ENCODE data around the gene COG8. TPM values are rescaled to one million over a fixed set of nuclear protein-coding genes. Genes with fewer than 3 reads are reported as not detected.
A peak's percentile ranks its signal among the peaks of the same experiment; 100 is the strongest.

COG8 gene
- total and polyA plus RNA-seq, 9 of the 15 experiments (the other 6 are each of a cell fraction or from before 2014, with no cell fraction given), result 3.7 to 42.6 (median 30.1) TPM

DNA sequence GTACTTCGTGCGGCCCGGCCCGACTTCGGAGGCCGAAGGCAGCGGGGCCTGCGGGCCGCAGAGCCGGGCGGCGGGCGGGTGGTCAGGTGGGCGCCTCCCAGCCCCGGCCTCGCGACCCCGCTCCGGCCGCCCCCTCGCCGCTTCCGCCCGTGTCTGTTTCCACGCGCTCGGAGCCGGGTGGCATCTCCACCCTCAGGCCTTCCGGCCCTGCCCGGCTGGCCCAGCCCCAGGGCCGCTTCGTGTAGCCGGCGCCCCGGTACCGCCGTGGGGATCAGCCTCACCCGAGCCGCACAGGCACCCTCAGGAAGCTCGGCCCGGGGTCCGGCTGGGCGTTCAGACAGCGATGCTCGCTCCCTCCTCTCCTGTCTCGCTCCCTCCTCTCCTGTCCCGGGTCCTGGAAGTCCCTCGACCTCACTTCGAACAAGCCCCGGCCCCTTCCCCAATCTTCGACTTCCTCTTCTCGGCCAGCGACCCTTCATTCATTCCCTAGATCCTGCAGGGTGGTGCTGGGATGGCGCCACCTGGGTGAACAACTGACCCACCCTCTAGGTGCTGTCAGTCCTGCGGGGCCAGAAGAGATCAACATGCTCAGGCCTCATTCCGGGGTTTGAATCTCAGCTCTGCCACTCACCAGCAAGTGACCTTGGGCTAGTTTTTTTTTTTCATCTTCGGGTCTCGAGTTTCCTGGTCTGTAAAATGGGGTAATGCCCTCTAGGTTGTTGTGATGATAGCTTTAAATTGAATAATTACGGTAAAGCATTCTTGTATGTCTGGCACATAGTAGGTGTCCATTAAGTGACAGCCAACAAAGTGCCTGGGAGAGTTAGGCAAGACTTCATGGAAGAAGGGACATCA, 27.6 kb downstream of the COG8 start (continued):
- TF ChIP-seq FOXK2 (conservative IDR thresholded peaks at IDR 0.05 in 1 of 2, IDR thresholded peaks at IDR 0.05 in 1 of 2; ENCODE audit: low read depth in 2 of 2), result peak; percentile 35 to 53; a peak in 1 of 4 replicates
- no peak for TF ChIP-seq NR4A1 (CRISPR knock-in tag; IDR thresholded peaks at IDR 0.05)
- no peak for TF ChIP-seq NR4A1 (tag; IDR thresholded peaks at IDR 0.05)
- no peak for TF ChIP-seq NEUROD1 (IDR thresholded peaks at IDR 0.05; ENCODE audit: borderline replicate concordance, low read depth, low read length, partially characterized antibody)
- TF ChIP-seq GTF2B (IDR thresholded peaks at IDR 0.05; ENCODE audit: extremely low read depth, insufficient read length), result no peak
- TF ChIP-seq ZNF197 (CRISPR knock-in tag; IDR thresholded peaks at IDR 0.05; ENCODE audit: low read depth), result no peak
- TF ChIP-seq ZNF785 (CRISPR knock-in tag; IDR thresholded peaks at IDR 0.05), result no peak
- 0 out of 4 replicates have a peak, but pooled peaks of 1 of the 2 experiments have one; percentile 10 for TF ChIP-seq MAZ (CRISPR knock-in tag; conservative IDR thresholded peaks at IDR 0.05 in 1 of 2, IDR thresholded peaks at IDR 0.05 in 1 of 2)
- no peak for TF ChIP-seq E2F4 (CRISPR knock-in tag; IDR thresholded peaks at IDR 0.05; ENCODE audit: low read depth)
- TF ChIP-seq SMAD1 (IDR thresholded peaks at IDR 0.05; ENCODE audit: low read depth, low read length, partially characterized antibody), result no peak
- no peak for TF ChIP-seq GTF3C2 (IDR thresholded peaks at IDR 0.05; ENCODE audit: borderline replicate concordance, extremely low read depth, insufficient read length)
- no peak for TF ChIP-seq SRSF1 (IDR thresholded peaks at IDR 0.05; ENCODE audit: low read depth, low read length)
- TF ChIP-seq RBM39 (optimal IDR thresholded peaks at IDR 0.05; ENCODE audit: low read depth, low read length), result no peak
- TF ChIP-seq ZFX (CRISPR knock-in tag; IDR thresholded peaks at IDR 0.05), result peak; percentile 63; the same call in 1 of the 2 replicates
- no peak for TF ChIP-seq ETV5 (CRISPR knock-in tag; IDR thresholded peaks at IDR 0.05; ENCODE audit: low read depth)
- TF ChIP-seq ELF4 (CRISPR knock-in tag; IDR thresholded peaks at IDR 0.05), result no peak
- TF ChIP-seq POLR2A (conservative IDR thresholded peaks at IDR 0.05), result no peak
- no peak for TF ChIP-seq CHCHD3 (CRISPR knock-in tag; IDR thresholded peaks at IDR 0.05)
- no peak for TF ChIP-seq EGR1 (conservative IDR thresholded peaks at IDR 0.05)
- TF ChIP-seq, protein P1, sequence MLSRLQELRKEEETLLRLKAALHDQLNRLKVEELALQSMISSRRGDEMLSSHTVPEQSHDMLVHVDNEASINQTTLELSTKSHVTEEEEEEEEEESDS (CRISPR knock-in tag; IDR thresholded peaks at IDR 0.05), result no peak
- no peak for TF ChIP-seq NCOA1 (IDR thresholded peaks at IDR 0.05; ENCODE audit: low read depth)
- TF ChIP-seq HLTF (IDR thresholded peaks at IDR 0.05), result no peak
- no peak; a peak in 1 of 4 replicates for TF ChIP-seq SRF (CRISPR knock-in tag; IDR thresholded peaks at IDR 0.05)

All from K562 (cell line).